Endothelial cell of umbilical vein (primary cell): Measurements from ENCODE around the gene AP5Z1. TPM values are rescaled to one million over a fixed set of nuclear protein-coding genes. Genes with fewer than 3 reads are reported as not detected.

Experiments
- BruUV-seq: library from RNA; stranded (reverse); fragments of 400-500 nt; replicated peaks from 2 replicates; lab custom pipeline; 2021; lab: Mats Ljungman, UMichigan
- CTCF ChIA-PET: fragments of 300-600, 350-600 bp; sonication (Branson Sonifier 250); formaldehyde crosslinking; loops from one replicate; lab custom pipeline; 2021; ENCODE audit warnings: antibody characterized with exemption, inconsistent platforms; lab: Charles Lee
- POLR2A ChIA-PET: fragments of 300-600, 350-600 bp; sonication (Branson Sonifier 250); formaldehyde crosslinking; loops from one replicate; lab custom pipeline; 2021; ENCODE audit warnings: antibody characterized with exemption, inconsistent platforms; lab: Charles Lee
- DNase-seq: peaks from one replicate; pipeline ENCODE4 v3.0.0-alpha.2; 2011; ENCODE audit warnings: low read depth, low spot score
- FAIRE-seq: peaks from 2 replicates; lab custom pipeline; 2011; peaks lifted over from hg19 to GRCh38; lab: Jason Lieb, UNC
- H2AFZ ChIP-seq: 2 replicates; pipeline ENCODE4 v1.6.0; 2012; ENCODE audit warnings: low read depth, low read length, control low read depth, inconsistent platforms
- H3K27ac ChIP-seq: 2 replicates; pipeline ENCODE4 v1.5.1; 2011; ENCODE audit warnings: low read depth, mild to moderate bottlenecking, control low read depth, low read length, moderate library complexity; ENCODE audit not compliant: insufficient read depth
- H3K27me3 ChIP-seq, 2 experiments: 2 replicates each; pipeline versions ENCODE4 v1.6.0 to v1.6.1; 2011; ENCODE audit warnings: low read length in 2 of 2, mixed read lengths in 1 of 2; ENCODE audit not compliant: control insufficient read depth in 2 of 2, insufficient read depth in 2 of 2
- H3K36me3 ChIP-seq, 2 experiments: 2 replicates in 1 of 2; 3 replicates in 1 of 2; pipeline ENCODE4 v1.5.1; 2011; ENCODE audit warnings: low read length in 2 of 2, mild to moderate bottlenecking in 1 of 2, moderate library complexity in 1 of 2; ENCODE audit not compliant: control insufficient read depth in 2 of 2, insufficient read depth in 2 of 2; ENCODE audit errors: extremely low read depth in 1 of 2
- H3K4me1 ChIP-seq: 3 replicates; pipeline ENCODE4 v1.5.1; 2011; ENCODE audit warnings: mild to moderate bottlenecking, low read length; ENCODE audit not compliant: control insufficient read depth, insufficient read depth; ENCODE audit errors: extremely low read depth
- H3K4me2 ChIP-seq: 2 replicates; pipeline ENCODE4 v1.6.1; 2011; ENCODE audit warnings: low read length, control low read depth, mixed read lengths; ENCODE audit not compliant: insufficient read depth
- H3K4me3 ChIP-seq, 3 experiments: fragments of 200-600 bp in 1 of 3; sonication (generic), shearing (Covaris generic) in 1 of 3; replicated peaks in 1 of 3; 2 replicates each; pipeline ENCODE4 v1.5.1; 2011 to 2016; ENCODE audit warnings: control low read depth in 3 of 3, low read length in 3 of 3, mild to moderate bottlenecking in 2 of 3, inconsistent platforms in 1 of 3, low read depth in 1 of 3, moderate library complexity in 1 of 3; ENCODE audit not compliant: insufficient read depth in 1 of 3
- H3K79me2 ChIP-seq: 2 replicates; pipeline ENCODE4 v1.6.0; 2012; ENCODE audit warnings: low read length, inconsistent platforms; ENCODE audit not compliant: control insufficient read depth, insufficient read depth
- H3K9ac ChIP-seq: replicated peaks from 2 replicates; pipeline ENCODE3; 2011; ENCODE audit warnings: low read length, control low read depth; ENCODE audit not compliant: insufficient read depth; ENCODE audit errors: extremely low read depth
- H3K9me1 ChIP-seq: replicated peaks from 3 replicates; pipeline ENCODE4 v1.6.0; 2011; ENCODE audit warnings: mild to moderate bottlenecking, low read length; ENCODE audit not compliant: control insufficient read depth, insufficient read depth; ENCODE audit errors: extremely low read depth
- H3K9me3 ChIP-seq: replicated peaks from 2 replicates; pipeline ENCODE4 v1.5.1; 2012; ENCODE audit warnings: low read length, inconsistent platforms; ENCODE audit not compliant: control insufficient read depth, insufficient read depth
- H4K20me1 ChIP-seq: replicated peaks from 2 replicates; pipeline ENCODE3; 2011; ENCODE audit warnings: mild to moderate bottlenecking, low read length; ENCODE audit not compliant: control insufficient read depth, insufficient read depth; ENCODE audit errors: extremely low read depth
- CTCF ChIP-seq, 2 donors: IDR thresholded peaks; 1 replicate in 1 of 2; 2 replicates in 1 of 2; pipeline ENCODE4 v1.5.1; 2011; ENCODE audit warnings: low read length in 2 of 2, mild to moderate bottlenecking in 2 of 2, moderate library complexity in 2 of 2, control low read depth in 1 of 2, inconsistent platforms in 1 of 2, low read depth in 1 of 2; ENCODE audit not compliant: insufficient read depth in 1 of 2; ENCODE audit errors: extremely low read depth in 1 of 2
- EZH2 ChIP-seq: IDR thresholded peaks from 2 replicates; pipeline ENCODE4 v1.6.1; 2012; ENCODE audit warnings: borderline replicate concordance, low read depth, mild to moderate bottlenecking, moderate library complexity, low read length, inconsistent platforms; ENCODE audit not compliant: severe bottlenecking
- FOS ChIP-seq: IDR thresholded peaks from 2 replicates; pipeline ENCODE4 v1.6.1; 2011; ENCODE audit warnings: mild to moderate bottlenecking, low read length, moderate library complexity, borderline replicate concordance; ENCODE audit not compliant: insufficient read depth
- GATA2 ChIP-seq: IDR thresholded peaks from 2 replicates; pipeline ENCODE4 v1.7.0; 2011; ENCODE audit warnings: low read depth, mild to moderate bottlenecking, moderate library complexity, mixed read lengths, low read length; ENCODE audit not compliant: insufficient read length, insufficient read depth
- JUN ChIP-seq: IDR thresholded peaks from 2 replicates; pipeline ENCODE4 v1.6.1; 2011; ENCODE audit warnings: borderline replicate concordance, low read depth; ENCODE audit not compliant: insufficient read length, insufficient read depth
- MAX ChIP-seq: IDR thresholded peaks from 2 replicates; pipeline ENCODE4 v1.6.1; 2011; ENCODE audit not compliant: insufficient read depth, insufficient read length
- MYC ChIP-seq: IDR thresholded peaks from one replicate; pipeline ENCODE4 v1.6.1; 2011; ENCODE audit warnings: mild to moderate bottlenecking, low read depth, low read length
- POLR2A ChIP-seq: IDR thresholded peaks from 2 replicates; pipeline ENCODE4 v1.6.1; 2012; ENCODE audit warnings: low read depth, mild to moderate bottlenecking, control low read depth, low read length
- POLR2AphosphoS5 ChIP-seq: IDR thresholded peaks from 2 replicates; pipeline ENCODE4 v1.6.1; 2012; ENCODE audit warnings: low read depth, mild to moderate bottlenecking, control low read depth, low read length, moderate library complexity; ENCODE audit not compliant: insufficient read depth
- dilution Hi-C: fragments of 300-500 bp; cut with MboI; formaldehyde crosslinking; loops from one replicate; pipeline ENCODE4 v1.15.0; 2019; ENCODE audit warnings: low sequenced_read_pairs; ENCODE audit not compliant: extremely low pct_ligation_motif_present
- intact Hi-C: fragments of 100-400 bp; cut with micrococcal nuclease; formaldehyde crosslinking; loops from one replicate; pipeline ENCODE4 v1.10.0; 2022
- polyA plus RNA-seq, 4 experiments: library from polyadenylated mRNA; depleted of rRNA in 3 of 4; stranded (reverse) in 3 of 4; unstranded in 1 of 4; fragments of >200 nt; gene quantifications; 2 replicates each; pipeline versions ENCODE4 v1.2.1 to v1.2.3, GENCODE V29; 2011 to 2012; ENCODE audit warnings: missing spikeins in 1 of 4
- total RNA-seq: library from RNA; stranded (reverse); gene quantifications from 2 replicates; pipeline ENCODE4 v1.2.3, GENCODE V29; 2021

The AP5Z1 gene
- total and polyA plus RNA-seq, 2 donors (not counting 3 experiments of a cell fraction or from before 2014, with no cell fraction given), result 53.7 to 58.9 TPM

- Histone ChIP-seq H3K4me3 (no peak overlapping the region), H3K27me3 (no peaks in the 10 kb centered on the region), H4K20me1 (no peaks in the 10 kb centered on the region), H3K27ac (no peak overlapping the region), H3K36me3 (no peaks in the 10 kb centered on the region), H3K4me1 (no peaks in the 10 kb centered on the region), H2AFZ (no peak overlapping the region), H3K9ac (no peak overlapping the region), H3K79me2 (no peaks in the 10 kb centered on the region), H3K9me1 (no peaks in the 10 kb centered on the region), H3K4me2 (no peak overlapping the region), H3K9me3 (no peaks in the 10 kb centered on the region)
- ChIA-PET POLR2A (no interaction called here), CTCF (interaction anchor here (1.1 kb wide), 1 partner anchor 13 kb away, joined by 3 read pairs; no protein-coding TSS in a partner anchor)
- dilution Hi-C loops (no loop called here), intact Hi-C loops (no loop called here)
- TF ChIP-seq EZH2, result no peak
- TF ChIP-seq POLR2A, result no peak
- no peak for TF ChIP-seq MYC
- TF ChIP-seq POLR2AphosphoS5, result no peak
- TF ChIP-seq GATA2, result no peak
- TF ChIP-seq CTCF (IDR thresholded peaks at IDR 0.05; ENCODE audit: extremely low read depth in 1 of 2, insufficient read depth in 1 of 2, low read depth in 1 of 2, low read length in 2 of 2), result no peak
- no peak for TF ChIP-seq MAX
- no peak for TF ChIP-seq JUN
- TF ChIP-seq FOS, result no peak
- no TSS peak for BruUV-seq
- DNase-seq (no peak), FAIRE-seq (no peak)
These were observed 60.2 kb downstream of the AP5Z1 start for GRCh38 chr7:4835398-4836205.
